ENCODE data around the gene STMND1. TPM values are rescaled to one million over a fixed set of nuclear protein-coding genes. Genes with fewer than 3 reads are reported as not detected.

The STMND1 gene
- total and polyA plus RNA-seq, 2 of the 8 experiments (the other 6 are each of a cell fraction or from before 2014, with no cell fraction given): not detected

GRCh38 chr6:17169291-17169690 is 67.4 kb downstream of the STMND1 start:
- Histone ChIP-seq H3K4me1 (replicated peaks in 1 of 4; ENCODE audit: control insufficient read depth in 3 of 4, insufficient read depth in 4 of 4, low read length in 3 of 4) (peaks cover 0 to 3% (median 0%) of the 10 kb centered on the region in 4 experiments; a peak in 2 of 7 replicates), H3K27ac (ENCODE audit: low read depth, low read length) (no peak overlapping the region), H3K79me2 (ENCODE audit: control insufficient read depth in 1 of 2, insufficient read depth in 2 of 2, low read length in 2 of 2) (no peaks in the 10 kb centered on the region), H2BK15ac (ENCODE audit: low read length) (no peak overlapping the region), H3K14ac (ENCODE audit: insufficient read length) (no peak overlapping the region), H3K23ac (ENCODE audit: insufficient read length) (no peak overlapping the region), H4K91ac (replicated peaks; ENCODE audit: insufficient read length, low read length) (no peak overlapping the region), H3K4ac (replicated peaks; ENCODE audit: insufficient read length, low read depth, low read length) (no peak overlapping the region), H2AK5ac (ENCODE audit: low read depth, low read length) (no peak overlapping the region), H3K79me1 (ENCODE audit: low read depth, low read length) (no peaks in the 10 kb centered on the region), H3K9ac (replicated peaks in 1 of 4; ENCODE audit: extremely low read depth in 1 of 4, low read depth in 3 of 4, low read length in 3 of 4) (no peak overlapping the region), H2BK12ac (ENCODE audit: low read depth, low read length) (no peak overlapping the region), H4K8ac (ENCODE audit: extremely low read depth, insufficient read depth, low read length) (no peak overlapping the region), H3K18ac (ENCODE audit: extremely low read depth, low read length) (no peak overlapping the region), H3K4me2 (ENCODE audit: insufficient read depth in 1 of 2, low read depth in 2 of 2, low read length in 2 of 2) (no peak overlapping the region), H3K56ac (replicated peaks; ENCODE audit: insufficient read length, low read depth, low read length) (no peak overlapping the region), H2BK5ac (ENCODE audit: low read depth, low read length) (no peak overlapping the region), H2BK20ac (ENCODE audit: low read length) (no peak overlapping the region), H3K36me3 (ENCODE audit: control insufficient read depth in 2 of 4, insufficient read depth in 4 of 4, low read length in 3 of 4) (no peaks in the 10 kb centered on the region), H2AFZ (ENCODE audit: low read length) (no peak overlapping the region), H3K27me3 (replicated peaks in 1 of 4; ENCODE audit: control insufficient read depth in 3 of 4, extremely low read depth in 1 of 4, insufficient read depth in 3 of 4, low read length in 3 of 4) (no peaks in the 10 kb centered on the region), H4K20me1 (replicated peaks in 1 of 2; ENCODE audit: control insufficient read depth in 1 of 2, insufficient read depth in 2 of 2, low read length in 2 of 2) (no peaks in the 10 kb centered on the region), H3K4me3 (ENCODE audit: extremely low read depth in 1 of 4, insufficient read depth in 2 of 4, low read depth in 3 of 4, low read length in 4 of 4) (no peak overlapping the region), H4K5ac (ENCODE audit: insufficient read length, low read depth, low read length) (no peak overlapping the region), H3K23me2 (ENCODE audit: low read depth, low read length) (no peaks in the 10 kb centered on the region), H3K9me3 (ENCODE audit: insufficient read depth in 2 of 2, low read depth in 1 of 2, low read length in 1 of 2) (no peaks in the 10 kb centered on the region), H2BK120ac (replicated peaks; ENCODE audit: low read depth, low read length) (no peak overlapping the region)
- 98% methylated on average over 6 of the region's 6 CpGs; no CpG with 5 or more reads in 1 of the 2 experiments for WGBS, 2 experiments (ENCODE audit: extremely low coverage in 1 of 2, insufficient coverage in 1 of 2, insufficient read length in 1 of 2, insufficient replicate concordance in 2 of 2, low coverage in 1 of 2, low lambda C conversion rate in 2 of 2, missing lambda C conversion rate in 1 of 2)
- CTCF ChIA-PET (ENCODE audit: partially characterized antibody): interaction anchor here (0.6 to 2.6 kb wide), 7 partner anchors 12 to 648 kb away, joined by 3 to 12 read pairs (median 3); partner anchors contain the start of gene RBM24
- FAIRE-seq (no peak), DNase-seq (ENCODE audit: low read depth in 1 of 2, low spot score in 2 of 2) (no peak)
- POLR2A ChIA-PET (ENCODE audit: partially characterized antibody): no interaction called here
- TF ChIP-seq NANOG (IDR thresholded peaks at IDR 0.05; ENCODE audit: insufficient read depth, low read depth, low read length, poor library complexity, severe bottlenecking) (no peak), SIRT6 (IDR thresholded peaks at IDR 0.05; ENCODE audit: low read length) (no peak), BACH1 (IDR thresholded peaks at IDR 0.05; ENCODE audit: low read length) (no peak), TAF1 (IDR thresholded peaks at IDR 0.05; ENCODE audit: low read depth, low read length) (no peak), ZNF274 (IDR thresholded peaks at IDR 0.05; ENCODE audit: borderline replicate concordance, extremely low read depth, low read length) (no peak)

All from H1 (cell line).